Motor neuron (in vitro differentiated cells): ENCODE data around the gene FAM221B. TPM values are rescaled to one million over a fixed set of nuclear protein-coding genes. Genes with fewer than 3 reads are reported as not detected.

Source experiments
- ATAC-seq, 8 experiments: fragments of 200-7000 bp; cut with Tn5 transposase; replicated peaks in 6 of 8; 2 replicates each; pipeline ENCODE4 v1.8.0; 2021; ENCODE audit warnings: mild to moderate bottlenecking in 8 of 8, moderate library complexity in 8 of 8
- H3K27ac ChIP-seq, 2 donors: fragments of 250-450 bp; sonication (Bioruptor Pico); 2 replicates each; pipeline ENCODE4 v1.9.0; 2021; ENCODE audit warnings: antibody characterized with exemption in 2 of 2, mild to moderate bottlenecking in 2 of 2, moderate library complexity in 1 of 2
- H3K4me1 ChIP-seq, 2 donors: fragments of 250-450 bp; sonication (Bioruptor Pico); replicated peaks in 1 of 2; 2 replicates each; pipeline ENCODE4 v1.6.1; 2021; ENCODE audit warnings: antibody characterized with exemption in 2 of 2, mild to moderate bottlenecking in 2 of 2, moderate library complexity in 1 of 2
- H3K4me3 ChIP-seq, 5 donors: fragments of 250-450 bp; sonication (Bioruptor Pico); 2 replicates each; pipeline ENCODE4 v1.9.0; 2021; ENCODE audit warnings: antibody characterized with exemption in 5 of 5, mild to moderate bottlenecking in 5 of 5, moderate library complexity in 4 of 5
- WGBS, 10 experiments: fragments of 450-650 bp; shearing (Covaris generic); methylation state at CpG; one replicate each; pipeline ENCODE4 v1.0.0; 2022; 5-methylcytosine and 5-hydroxymethylcytosine counted together
- in situ Hi-C, 9 experiments: fragments of 400-800 bp; cut with MboI; loops; one replicate each; pipeline ENCODE4 v1.15.0; 2021; ENCODE audit warnings: low sequenced_read_pairs in 9 of 9, low pct_unique_long_range_greater_than_20kb in 2 of 9; ENCODE audit not compliant: unreplicated experiment in 9 of 9
- total RNA-seq, 8 experiments: library from RNA; unstranded; fragments of 300-600 nt; gene quantifications; 2 replicates each; pipeline versions ENCODE4 v1.2.3 to v1.2.4, GENCODE V29; 2022

FAM221B gene
- total RNA-seq, 8 experiments from 2014 or later, result 0.07 to 0.76 (median 0.25) TPM

DNA sequence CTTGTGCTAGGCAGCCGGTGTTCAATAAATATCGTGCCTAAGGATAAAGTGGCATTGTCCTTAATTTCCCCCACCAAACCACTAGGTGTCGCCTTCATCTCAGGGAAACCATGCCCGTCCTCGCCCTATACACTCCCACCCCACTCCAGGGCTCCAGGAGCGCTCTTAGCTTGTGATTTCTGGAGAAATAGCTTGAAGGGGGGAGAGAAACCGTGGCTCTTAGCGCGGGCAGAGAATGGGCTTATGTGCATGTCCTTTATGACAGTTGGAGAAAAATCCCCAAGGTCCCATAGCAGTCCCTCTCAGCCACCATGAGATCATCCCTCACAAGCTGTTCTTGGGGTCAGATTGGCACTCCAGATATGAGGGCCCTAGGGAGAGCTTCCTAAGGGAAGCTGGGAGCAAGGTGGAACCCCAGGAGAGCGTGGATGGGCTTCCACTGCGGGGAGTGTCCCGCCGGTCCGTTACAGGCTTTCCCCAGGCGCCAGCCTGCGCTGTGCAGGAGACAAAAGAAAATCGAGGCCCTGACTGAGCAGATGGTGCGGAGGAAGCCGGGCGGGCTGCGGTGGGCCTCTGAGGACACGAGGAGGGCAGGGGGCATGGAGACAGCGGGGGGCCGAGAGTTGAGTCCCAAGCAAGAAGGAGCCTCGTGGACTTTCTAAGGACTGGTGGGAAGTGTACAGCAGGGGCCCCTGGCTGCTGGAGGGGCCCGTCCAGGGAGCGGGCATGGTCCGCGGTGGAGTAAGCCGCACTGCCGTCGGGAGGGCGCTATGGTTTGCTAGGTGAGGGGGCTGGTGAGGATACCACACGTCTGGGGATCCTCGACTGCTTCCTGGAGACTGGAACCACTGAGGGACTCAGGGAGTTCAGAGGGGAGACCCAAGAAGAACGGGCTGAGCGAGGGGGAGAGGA is 37.9 kb downstream of the FAM221B start:
- WGBS, 10 experiments, result 1 to 64% (median 8%) methylated on average over 1 to 8 of the region's 37 CpGs; no CpG with 5 or more reads in 2 of the 10 experiments
- Histone ChIP-seq H3K4me1 (peaks cover 21 to 39% of the 10 kb centered on the region in 2 donors), H3K27ac (peak overlapping the region; percentile 13 to 84), H3K4me3 (peak overlapping the region; percentile 31 to 39 (median 36))
- in situ Hi-C loops, result loop anchor here in 5 of 9 experiments (25.0 kb wide), 2 partner anchors 97 to 222 kb away; no protein-coding TSS in a partner anchor
- peak; percentile 71 to 90 (median 86) for ATAC-seq

DNA sequence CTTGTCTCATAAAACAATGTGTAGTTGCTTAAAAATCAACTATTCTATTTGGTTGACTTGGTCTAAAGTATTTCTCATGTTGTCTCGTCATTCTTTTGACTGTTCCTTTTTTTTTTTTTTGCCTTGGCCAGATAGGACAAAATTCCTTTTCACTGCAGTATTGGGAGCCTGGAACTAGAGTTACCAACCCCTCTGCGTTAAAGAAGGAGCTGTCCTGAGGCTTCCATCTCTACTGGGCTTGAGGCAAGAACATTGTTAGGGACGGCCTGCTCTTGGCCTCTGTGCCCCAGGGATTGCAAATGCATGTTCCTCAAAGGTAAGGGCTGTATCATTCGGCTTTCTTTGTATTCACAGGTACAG is 38.5 kb downstream of the FAM221B start:
- peak in 6 of 8 experiments; percentile 1 to 7 (median 2) for ATAC-seq
- H3K4me1 ChIP-seq, result peaks cover 21 to 39% of the 10 kb centered on the region in 2 donors
- in situ Hi-C loops, result loop anchor here in 5 of 9 experiments (25.0 kb wide), 2 partner anchors 97 to 222 kb away; no protein-coding TSS in a partner anchor
- peak overlapping the region in 1 of 2 donors; percentile 84 for H3K27ac ChIP-seq
- 0 to 50% (median 25%) methylated on average over 1 to 4 of the region's 4 CpGs for WGBS, 10 experiments
- H3K4me3 ChIP-seq, result no peak overlapping the region

DNA sequence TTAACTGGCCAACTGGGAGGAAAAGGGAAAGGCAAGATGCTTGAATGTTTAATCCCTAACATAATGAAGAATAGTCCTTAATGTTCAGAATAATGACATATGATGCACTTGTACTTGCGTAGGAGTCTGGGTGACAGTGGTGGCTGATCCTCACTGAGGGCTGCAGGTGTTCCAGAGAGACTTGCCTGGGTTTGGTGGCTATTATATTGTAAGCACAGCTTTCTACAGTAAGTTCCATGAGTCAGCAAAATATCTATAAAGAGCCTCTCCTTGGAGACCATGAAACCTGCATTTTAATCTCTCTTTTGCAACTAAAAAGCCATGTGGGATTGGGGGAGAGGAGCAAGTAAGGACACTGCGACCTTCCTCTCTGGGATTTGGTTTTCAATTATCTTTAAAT is 39.0 kb downstream of the FAM221B start:
- no peak overlapping the region for H3K4me3 ChIP-seq
- H3K27ac ChIP-seq, result no peak overlapping the region
- WGBS, 10 experiments, result 25 to 95% (median 80%) methylated on average over 1 to 2 of the region's 2 CpGs; no CpG with 5 or more reads in 1 of the 10 experiments
- in situ Hi-C loops, result loop anchor here in 5 of 9 experiments (10.0 to 25.0 kb wide), 3 partner anchors 95 to 223 kb away; no protein-coding TSS in a partner anchor
- no peak for ATAC-seq
- peaks cover 21 to 39% of the 10 kb centered on the region in 2 donors for H3K4me1 ChIP-seq

DNA sequence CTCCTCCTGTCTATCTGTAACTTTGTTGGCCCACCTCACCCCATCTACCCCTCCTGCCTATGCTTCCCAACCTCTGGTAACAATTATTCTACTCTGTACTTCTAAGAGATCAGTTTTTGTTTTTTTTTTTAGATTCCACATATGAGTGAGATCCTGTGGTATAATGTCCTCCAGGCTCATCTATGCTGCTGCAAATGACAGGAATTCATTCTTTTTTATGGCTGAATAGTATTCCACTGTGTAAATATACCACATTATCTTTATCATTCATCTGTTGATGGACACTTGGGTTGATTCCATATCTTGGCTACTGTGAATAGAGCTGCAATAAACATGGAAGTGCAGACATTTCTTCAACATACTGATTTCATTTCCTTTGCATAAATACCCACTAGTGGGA is 45.1 kb downstream of the FAM221B start:
- Histone ChIP-seq H3K4me1 (no peaks in the 10 kb centered on the region), H3K27ac (no peak overlapping the region), H3K4me3 (no peak overlapping the region)
- no peak for ATAC-seq
- in situ Hi-C loops, result loop anchor here in 5 of 9 experiments (10.0 to 25.0 kb wide), 3 partner anchors 101 to 229 kb away; no protein-coding TSS in a partner anchor

DNA sequence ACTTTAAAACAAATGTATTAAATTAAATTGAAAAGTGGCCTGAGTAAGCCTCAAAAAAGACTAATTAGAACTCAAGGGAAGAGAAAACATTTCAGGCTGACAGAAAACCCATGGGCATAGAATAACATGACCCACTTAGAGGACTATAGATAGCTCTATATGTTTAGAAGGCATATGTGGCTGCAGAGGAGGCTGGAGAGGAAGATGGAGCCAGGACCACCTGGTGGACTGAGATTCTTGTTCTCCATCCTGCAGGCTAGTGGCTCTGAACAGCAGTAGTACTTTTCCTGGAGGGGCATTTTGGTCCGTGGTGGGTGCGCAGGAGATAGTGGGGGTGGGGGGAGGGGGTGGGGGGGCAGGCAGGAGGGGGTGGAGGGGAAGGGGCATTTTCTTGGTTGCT is 47.5 kb downstream of the FAM221B start:
- WGBS, 10 experiments, result 60% methylated on average over 1 of the region's 2 CpGs; no CpG with 5 or more reads in 9 of the 10 experiments
- H3K4me3 ChIP-seq, result no peak overlapping the region
- no peaks in the 10 kb centered on the region for H3K4me1 ChIP-seq
- no peak overlapping the region for H3K27ac ChIP-seq
- in situ Hi-C loops, result loop anchor here in 5 of 9 experiments (10.0 to 25.0 kb wide), 3 partner anchors 104 to 231 kb away; no protein-coding TSS in a partner anchor
- ATAC-seq, result no peak

DNA sequence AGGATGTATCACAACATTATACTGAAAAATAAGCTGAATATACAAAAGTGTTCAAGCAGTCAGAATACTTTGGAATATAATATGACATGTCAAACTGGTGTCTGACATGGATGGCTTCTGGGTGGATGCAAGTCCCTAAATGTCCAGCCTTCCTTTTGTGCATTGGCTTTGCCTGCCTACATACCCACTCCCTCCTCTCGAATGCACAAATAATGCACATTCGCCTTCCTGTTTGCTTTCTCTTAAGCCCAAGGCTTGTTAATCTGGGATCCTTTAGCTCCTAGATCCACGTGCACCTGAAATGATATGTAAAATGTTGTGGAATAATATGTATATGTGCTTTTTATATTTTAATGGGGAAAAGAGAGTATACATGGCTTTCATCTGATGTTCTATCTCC is 50.0 kb downstream of the FAM221B start:
- in situ Hi-C loops, result loop anchor here in 5 of 9 experiments (25.0 kb wide), 2 partner anchors 109 to 234 kb away; no protein-coding TSS in a partner anchor
- H3K4me1 ChIP-seq, result no peaks in the 10 kb centered on the region
- H3K4me3 ChIP-seq, result no peak overlapping the region
- 0 to 100% (median 62%) methylated on average over 1 to 3 of the region's 3 CpGs for WGBS, 10 experiments
- no peak overlapping the region for H3K27ac ChIP-seq
- ATAC-seq, result peak in 3 of 8 experiments; percentile 64 to 88 (median 71)

DNA sequence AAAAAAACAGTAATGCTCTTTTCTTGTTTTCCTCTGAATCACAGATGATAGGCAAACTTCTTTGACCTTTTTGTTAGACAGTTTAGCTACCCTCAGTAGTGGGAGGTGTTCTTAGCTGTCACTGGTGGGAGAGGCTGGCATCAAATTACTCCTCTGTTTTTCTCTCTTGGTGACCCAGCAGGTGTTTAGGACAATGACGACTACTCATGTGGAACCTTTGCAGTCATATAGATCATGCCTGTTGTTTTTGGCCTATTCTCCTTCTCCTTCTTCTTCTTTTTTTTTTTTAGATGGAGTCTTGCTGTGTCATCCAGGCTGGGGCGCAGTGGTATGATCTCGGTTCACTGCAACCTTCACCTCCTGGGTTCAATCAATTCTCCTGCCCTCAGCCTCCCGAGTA is 52.5 kb downstream of the FAM221B start:
- Histone ChIP-seq H3K27ac (no peak overlapping the region), H3K4me1 (no peaks in the 10 kb centered on the region), H3K4me3 (no peak overlapping the region)
- in situ Hi-C loops, result loop anchor here in 5 of 9 experiments (25.0 kb wide), 2 partner anchors 111 to 236 kb away; no protein-coding TSS in a partner anchor
- no peak for ATAC-seq
- 26 to 100% (median 70%) methylated on average over 1 to 4 of the region's 4 CpGs; no CpG with 5 or more reads in 2 of the 10 experiments for WGBS, 10 experiments

DNA sequence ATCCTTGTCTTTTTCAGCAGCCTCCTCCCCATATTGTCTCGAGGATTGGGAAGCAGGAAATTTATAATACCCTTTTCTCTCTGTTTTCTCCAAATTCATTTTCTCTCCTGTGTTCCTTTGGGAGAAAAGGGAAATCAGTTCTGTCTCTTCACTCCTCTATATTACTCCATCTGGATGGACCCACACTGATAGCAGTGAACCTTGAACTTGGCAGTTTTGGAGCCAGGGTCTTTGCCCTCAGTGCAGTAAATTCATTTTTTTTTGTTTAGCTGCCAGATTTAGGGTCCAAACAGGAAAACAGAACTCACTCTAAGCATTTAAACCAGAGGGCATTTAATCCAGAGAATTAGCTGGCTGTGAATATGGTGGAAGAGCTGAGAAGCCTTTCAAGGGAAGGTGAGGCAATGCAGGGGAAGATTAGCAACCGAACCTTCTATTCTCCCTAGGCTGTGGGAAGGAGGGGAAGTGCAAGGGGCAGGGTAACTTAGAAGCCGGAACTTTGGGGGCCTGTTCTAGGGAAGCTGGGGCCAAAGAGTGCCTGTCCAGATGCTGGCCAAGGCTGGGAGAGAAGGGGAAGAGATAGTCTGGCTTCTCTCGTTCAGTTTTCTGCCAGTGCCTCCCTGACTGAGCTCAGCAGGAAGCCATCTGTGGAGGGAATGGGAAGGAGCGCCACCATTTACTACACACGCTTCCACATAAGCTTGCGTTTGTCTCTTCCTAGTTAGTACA is 53.5 kb downstream of the FAM221B start:
- H3K4me3 ChIP-seq, result no peak overlapping the region
- H3K4me1 ChIP-seq, result no peaks in the 10 kb centered on the region
- no peak overlapping the region for H3K27ac ChIP-seq
- 41 to 97% (median 67%) methylated on average over 1 to 7 of the region's 7 CpGs for WGBS, 10 experiments
- ATAC-seq, result no peak
- in situ Hi-C loops, result loop anchor here in 5 of 9 experiments (25.0 kb wide), 2 partner anchors 112 to 237 kb away; no protein-coding TSS in a partner anchor

DNA sequence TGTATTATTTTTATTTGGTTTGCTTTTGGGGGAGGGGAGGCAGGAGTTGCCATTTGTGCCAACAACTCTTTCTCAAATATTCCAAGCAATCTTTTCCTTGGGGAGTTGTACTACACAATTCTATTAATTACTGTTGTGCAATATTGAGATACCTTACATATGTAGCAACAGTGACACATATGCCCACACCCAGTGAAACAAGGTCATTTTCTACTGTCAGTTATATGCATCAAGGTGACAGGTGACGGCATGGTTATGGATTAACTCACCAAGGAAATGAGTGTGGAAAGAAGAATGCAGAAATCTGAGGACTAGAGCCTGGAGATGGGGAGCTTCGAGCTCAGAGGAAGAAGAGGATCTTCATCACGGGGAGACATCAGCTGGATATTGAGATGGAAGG is 56.6 kb downstream of the FAM221B start:
- H3K4me3 ChIP-seq, result no peak overlapping the region
- in situ Hi-C loops, result no loop called here
- no peaks in the 10 kb centered on the region for H3K4me1 ChIP-seq
- H3K27ac ChIP-seq, result no peak overlapping the region
- 37 to 100% (median 89%) methylated on average over 1 to 3 of the region's 3 CpGs; no CpG with 5 or more reads in 2 of the 10 experiments for WGBS, 10 experiments
- peak in 2 of 8 experiments; percentile 48 to 54 for ATAC-seq

DNA sequence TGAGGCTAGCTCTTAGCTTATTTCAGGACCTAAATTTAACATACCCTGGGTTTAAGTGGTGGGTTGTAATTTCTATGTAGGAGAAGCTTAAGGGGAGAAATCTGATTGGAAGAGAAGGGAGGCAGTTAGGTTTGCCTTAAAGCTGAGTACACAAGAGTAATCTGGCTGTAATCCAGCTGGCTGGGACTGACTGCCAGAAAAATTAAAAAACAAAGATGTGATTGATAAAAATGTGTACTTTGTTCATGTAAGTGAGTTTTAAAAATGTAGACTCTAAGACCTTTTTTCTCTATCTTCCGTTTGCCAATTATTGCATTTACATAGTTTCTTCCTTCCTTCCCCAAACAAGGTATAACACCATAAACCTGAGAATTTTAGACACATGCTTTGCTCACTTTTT is 57.0 kb downstream of the FAM221B start:
- no peak overlapping the region for H3K27ac ChIP-seq
- WGBS, 10 experiments, result 0 to 100% (median 88%) methylated on average over 1 of the region's 1 CpG
- in situ Hi-C loops, result no loop called here
- H3K4me1 ChIP-seq, result no peaks in the 10 kb centered on the region
- H3K4me3 ChIP-seq, result no peak overlapping the region
- peak in 1 of 8 experiments; percentile 76 for ATAC-seq

DNA sequence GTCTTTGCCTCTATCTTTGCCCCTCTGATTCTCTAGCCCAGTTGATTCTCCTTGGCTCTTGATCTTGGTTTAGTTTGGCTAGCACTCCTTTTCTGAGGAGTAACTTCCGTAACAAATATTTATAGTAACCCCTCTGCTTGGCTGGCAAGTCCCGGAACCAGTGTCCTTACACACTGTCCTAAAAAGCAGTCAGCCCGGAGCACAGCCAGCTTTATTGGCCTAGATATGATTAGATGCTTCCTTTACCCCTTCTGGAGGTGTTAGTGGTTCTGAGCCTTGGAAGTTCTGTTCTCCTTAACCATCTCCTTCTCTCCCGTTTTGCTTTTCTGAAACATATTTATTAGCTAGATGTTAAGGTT is 57.5 kb downstream of the FAM221B start:
- in situ Hi-C loops, result no loop called here
- 0 to 90% (median 73%) methylated on average over 1 to 4 of the region's 4 CpGs; no CpG with 5 or more reads in 1 of the 10 experiments for WGBS, 10 experiments
- Histone ChIP-seq H3K4me3 (no peak overlapping the region), H3K27ac (no peak overlapping the region), H3K4me1 (no peaks in the 10 kb centered on the region)
- ATAC-seq, result no peak

DNA sequence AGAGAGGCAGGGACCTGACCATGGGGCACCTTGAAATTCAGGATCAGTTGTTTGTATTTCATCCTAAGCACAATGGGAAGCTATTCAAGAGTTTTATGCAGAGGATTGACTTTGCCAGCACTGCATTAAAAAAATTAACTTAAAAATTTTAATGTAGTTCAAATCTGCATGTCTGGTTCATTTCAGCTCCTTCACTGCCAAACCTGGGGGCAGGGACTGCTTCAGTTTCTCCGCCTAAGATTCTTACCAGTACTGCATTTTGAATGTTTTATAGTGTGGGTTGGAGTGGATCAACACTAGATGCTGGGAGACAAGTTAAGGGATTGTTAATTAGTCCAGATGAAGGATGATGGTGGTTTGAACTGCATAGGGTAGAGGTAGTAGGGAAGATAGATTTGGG is 58.8 kb downstream of the FAM221B start:
- no peak overlapping the region for H3K27ac ChIP-seq
- in situ Hi-C loops, result no loop called here
- H3K4me1 ChIP-seq, result no peaks in the 10 kb centered on the region
- no peak overlapping the region for H3K4me3 ChIP-seq
- ATAC-seq, result peak in 3 of 8 experiments; percentile 34 to 75 (median 65)
- WGBS, 10 experiments, result 0 to 100% (median 100%) methylated on average over 1 of the region's 1 CpG; no CpG with 5 or more reads in 4 of the 10 experiments
